ENCODE measurements around the gene NDUFS1. TPM values are rescaled to one million over a fixed set of nuclear protein-coding genes. Genes with fewer than 3 reads are reported as not detected.
"Not testable (repeated sequence)": the region's sequence is repeated elsewhere in the genome, so short reads cannot be mapped to it uniquely, and the experiment has no call there.

Gene NDUFS1
- total RNA-seq, 2 donors from 2014 or later = 63.8 to 104 TPM

GRCh38 chr2:206079699-206080465 is 79.4 kb downstream of the NDUFS1 start:
- ATAC-seq (replicated peaks) = no peak
- peaks cover 24% of the 10 kb centered on the region for H3K4me1 Mint-ChIP-seq
- no peaks in the 10 kb centered on the region for H3K27me3 Mint-ChIP-seq
- no peaks in the 10 kb centered on the region for H3K9me3 Mint-ChIP-seq
- peak overlapping the region; percentile 29 for H3K27ac Mint-ChIP-seq
- peaks cover 17% of the 10 kb centered on the region for H3K36me3 Mint-ChIP-seq (ENCODE audit: low read depth)
- H3K4me3 Mint-ChIP-seq = no peak overlapping the region

GRCh38 chr2:206077879-206078278 is 81.4 kb downstream of the NDUFS1 start:
- H3K4me3 Mint-ChIP-seq; ATAC-seq (replicated peaks); H3K27ac Mint-ChIP-seq; H3K27me3 Mint-ChIP-seq; H3K9me3 Mint-ChIP-seq: not testable (repeated sequence)
- peaks cover 13% of the 10 kb centered on the region for H3K36me3 Mint-ChIP-seq (ENCODE audit: low read depth)
- H3K4me1 Mint-ChIP-seq = peaks cover 22% of the 10 kb centered on the region

- Mint-ChIP-seq H3K27ac (no peak overlapping the region), H3K27me3 (no peaks in the 10 kb centered on the region), H3K9me3 (no peaks in the 10 kb centered on the region), H3K36me3 (ENCODE audit: low read depth) (peaks cover 13% of the 10 kb centered on the region), H3K4me1 (peaks cover 31% of the 10 kb centered on the region), H3K4me3 (no peak overlapping the region)
- no peak for ATAC-seq (replicated peaks)
Measured at GRCh38 chr2:206075113-206075512, 84.1 kb downstream of the NDUFS1 start.

GRCh38 chr2:206071807-206072206 is 87.4 kb downstream of the NDUFS1 start:
- H3K9me3 Mint-ChIP-seq = no peaks in the 10 kb centered on the region

GRCh38 chr2:206069417-206069816 is 89.8 kb downstream of the NDUFS1 start:
- H3K9me3 Mint-ChIP-seq = no peaks in the 10 kb centered on the region
- H3K27ac Mint-ChIP-seq = no peak overlapping the region

More at GRCh38 chr2:206071807-206072206, 87.4 kb downstream of the NDUFS1 start:
- H3K4me3 Mint-ChIP-seq = no peak overlapping the region
- no peak for ATAC-seq (replicated peaks)
- peaks cover 19% of the 10 kb centered on the region for H3K36me3 Mint-ChIP-seq (ENCODE audit: low read depth)
- peaks cover 27% of the 10 kb centered on the region for H3K4me1 Mint-ChIP-seq
- H3K27me3 Mint-ChIP-seq = no peaks in the 10 kb centered on the region
- no peak overlapping the region for H3K27ac Mint-ChIP-seq

GRCh38 chr2:206068207-206068606 is 91.0 kb downstream of the NDUFS1 start:
- Mint-ChIP-seq H3K27me3 (no peaks in the 10 kb centered on the region), H3K36me3 (ENCODE audit: low read depth) (peaks cover 21% of the 10 kb centered on the region), H3K4me3 (no peak overlapping the region), H3K9me3 (no peaks in the 10 kb centered on the region), H3K4me1 (peaks cover 26% of the 10 kb centered on the region), H3K27ac (no peak overlapping the region)
- no peak for ATAC-seq (replicated peaks)

More at GRCh38 chr2:206069417-206069816, 89.8 kb downstream of the NDUFS1 start:
- no peak for ATAC-seq (replicated peaks)
- Mint-ChIP-seq H3K36me3 (ENCODE audit: low read depth) (peaks cover 17% of the 10 kb centered on the region), H3K4me3 (no peak overlapping the region), H3K27me3 (no peaks in the 10 kb centered on the region), H3K4me1 (peaks cover 23% of the 10 kb centered on the region)

Other genes starting within 250 kb of the NDUFS1 start
- gene INO80D, start 73.3 kb downstream of the NDUFS1 start, total RNA-seq = 10 to 100 TPM; 21.8 to 29.3 TPM
- gene EEF1B2, start 451 bp upstream of the NDUFS1 start, total RNA-seq = 100 to 1,000 TPM; 935 to 972 TPM
- gene ZDBF2, start 115.2 kb upstream of the NDUFS1 start, total RNA-seq = 10 to 100 TPM; 14.0 to 42.8 TPM

All from activated T-helper 17 cell treated with anti-CD3 and anti-CD28 coated beads, Interleukin-2, amount 50 U/mL, for 72 hours (primary cell).